T1000 (cell line): ENCODE data around the gene CCL26.
"Not testable (repeated sequence)": the region's sequence is repeated elsewhere in the genome, so short reads cannot be mapped to it uniquely, and the experiment has no call there.

Source experiments
- DNase-seq: peaks from one replicate; lab custom pipeline; 2025; ENCODE audit warnings: mixed read lengths; lab: John Stamatoyannopoulos, UW

Gene CCL26

DNA sequence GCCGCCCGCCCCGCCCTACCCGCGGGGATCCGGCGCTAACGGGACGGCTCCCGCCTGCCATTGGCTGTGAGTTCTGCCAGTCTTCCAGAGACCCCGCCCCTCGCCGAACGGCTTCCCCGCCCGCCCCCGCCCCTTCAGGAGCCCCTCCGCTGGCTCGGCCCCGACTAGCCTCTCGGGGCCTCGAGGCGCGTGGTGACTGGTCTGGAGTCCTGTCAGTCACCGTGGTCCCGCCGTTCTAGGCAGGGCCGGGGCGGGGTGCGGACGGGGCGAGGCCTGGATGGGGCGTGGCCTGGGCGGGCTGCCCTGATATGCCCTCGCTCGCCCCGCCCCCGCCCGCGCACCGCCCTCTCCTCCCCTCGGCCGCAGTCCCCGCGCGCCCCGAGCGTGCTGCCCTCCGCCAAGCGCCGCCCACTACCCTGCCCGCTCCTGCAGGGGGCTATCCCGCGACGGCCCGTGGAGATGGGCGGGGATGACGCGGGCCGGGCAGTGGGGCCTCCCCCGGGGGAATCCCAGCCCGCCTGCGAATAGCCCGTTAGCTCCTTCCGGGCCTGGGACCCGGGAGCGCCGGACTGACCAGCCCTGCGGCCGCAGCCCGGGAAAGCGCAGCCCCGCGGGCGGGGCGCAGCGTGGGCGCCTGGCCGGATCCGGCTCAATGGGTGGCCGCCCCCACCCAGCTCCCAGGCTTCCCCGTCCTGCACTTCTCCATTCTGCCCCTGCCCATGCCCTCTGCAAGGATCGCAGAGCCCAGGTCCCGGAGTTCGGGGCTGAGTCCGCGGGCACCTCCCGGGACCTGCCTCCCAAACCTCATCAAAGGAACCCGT, 32.8 kb downstream of the CCL26 start:
- peak; percentile 98 for DNase-seq

DNA sequence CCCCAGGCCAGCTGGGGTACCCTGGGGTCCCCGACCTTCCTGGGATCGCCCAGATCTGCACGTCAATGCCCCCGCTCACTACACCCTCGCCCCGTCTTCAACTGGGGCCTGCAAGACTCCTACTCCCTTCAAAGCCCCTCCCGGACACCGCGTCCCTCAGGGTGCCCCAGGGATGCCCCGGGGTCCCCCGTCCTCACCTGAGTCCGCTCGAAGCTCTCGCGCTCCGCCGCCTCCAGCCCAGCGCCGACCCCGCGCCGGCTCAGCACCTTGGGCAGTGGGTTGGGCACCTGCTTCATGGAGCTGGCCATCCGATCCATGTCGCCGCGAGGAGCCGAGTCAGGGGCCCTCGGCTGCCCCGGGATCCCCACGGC, 33.4 kb downstream of the CCL26 start, which contains the start of gene HIP1:
TSS of gene HIP1 (minus strand) at position 338 of the 371 bp plus-strand sequence. CDS start at position 317, 21 bp downstream.
- no peak for DNase-seq

DNA sequence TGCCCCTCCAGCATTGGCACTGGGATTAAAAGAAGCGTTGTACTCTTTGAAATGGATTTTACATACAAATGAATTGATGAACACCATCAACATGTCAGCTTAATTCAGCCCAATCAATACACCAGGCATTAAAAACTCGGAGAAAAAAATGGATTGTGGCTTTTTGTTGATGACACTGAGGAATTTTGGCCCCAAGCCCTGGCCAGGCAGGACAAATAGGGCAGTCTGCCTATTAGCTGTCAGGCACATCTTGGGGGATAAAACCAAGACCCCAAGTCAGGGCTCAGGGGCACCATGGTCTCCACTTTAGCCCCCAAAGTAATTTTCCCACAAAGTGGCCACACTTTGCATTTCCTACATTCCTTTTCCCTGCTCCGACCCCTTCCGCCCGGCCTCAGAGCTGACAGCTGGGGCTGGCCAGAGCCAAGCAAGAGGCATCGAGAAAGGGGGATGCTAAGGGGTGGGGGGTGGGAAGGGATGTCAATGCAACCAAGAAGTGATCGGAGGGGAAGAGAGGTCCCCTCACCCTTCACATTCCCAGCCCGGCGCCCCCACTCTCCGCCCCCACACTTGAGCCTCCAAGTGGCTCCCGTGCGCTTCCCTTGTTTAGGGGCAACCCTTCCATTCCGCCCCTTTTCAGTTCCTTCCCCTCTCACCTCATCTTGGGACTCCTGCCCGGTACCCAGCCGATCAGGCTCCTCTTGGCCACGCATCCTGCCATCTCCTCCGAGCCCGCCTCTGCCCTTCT, 34.0 kb downstream of the CCL26 start:
- no peak for DNase-seq

DNA sequence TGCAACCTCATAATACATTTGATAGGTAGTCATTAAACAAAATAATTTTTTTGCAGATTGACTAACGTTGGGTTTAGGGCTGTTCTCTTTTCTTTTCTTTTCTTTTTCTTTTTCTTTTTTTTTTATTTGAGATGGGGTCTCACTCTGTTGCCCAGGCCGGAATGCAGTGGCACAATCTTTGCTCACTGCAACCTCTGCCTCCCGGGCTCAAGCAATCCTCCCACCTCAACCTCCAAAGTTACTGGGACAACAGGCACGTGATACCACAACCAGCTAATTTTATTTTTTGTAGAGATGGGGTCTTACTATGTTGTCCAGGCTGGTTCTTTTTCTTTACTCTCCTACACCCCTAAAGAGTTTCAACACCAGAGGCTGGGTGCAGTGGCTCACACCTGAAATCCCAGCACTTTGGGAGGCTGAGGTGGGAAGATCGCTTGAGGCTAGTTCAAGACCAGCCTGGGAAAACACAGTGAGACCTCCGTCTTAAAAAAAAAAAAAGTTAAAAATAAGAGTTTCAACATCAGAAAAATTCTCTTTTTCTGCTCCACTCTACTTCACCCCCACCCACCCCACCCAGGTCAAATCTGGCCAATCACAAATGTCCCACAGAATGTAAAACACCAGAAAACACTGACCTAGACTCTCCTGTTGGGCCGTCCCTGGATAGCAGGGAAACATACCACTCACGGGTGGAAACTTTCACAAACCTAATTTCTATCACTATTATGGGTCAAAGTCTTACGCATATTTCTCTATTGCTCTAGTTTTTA, 36.2 kb downstream of the CCL26 start:
- DNase-seq, result no peak

DNA sequence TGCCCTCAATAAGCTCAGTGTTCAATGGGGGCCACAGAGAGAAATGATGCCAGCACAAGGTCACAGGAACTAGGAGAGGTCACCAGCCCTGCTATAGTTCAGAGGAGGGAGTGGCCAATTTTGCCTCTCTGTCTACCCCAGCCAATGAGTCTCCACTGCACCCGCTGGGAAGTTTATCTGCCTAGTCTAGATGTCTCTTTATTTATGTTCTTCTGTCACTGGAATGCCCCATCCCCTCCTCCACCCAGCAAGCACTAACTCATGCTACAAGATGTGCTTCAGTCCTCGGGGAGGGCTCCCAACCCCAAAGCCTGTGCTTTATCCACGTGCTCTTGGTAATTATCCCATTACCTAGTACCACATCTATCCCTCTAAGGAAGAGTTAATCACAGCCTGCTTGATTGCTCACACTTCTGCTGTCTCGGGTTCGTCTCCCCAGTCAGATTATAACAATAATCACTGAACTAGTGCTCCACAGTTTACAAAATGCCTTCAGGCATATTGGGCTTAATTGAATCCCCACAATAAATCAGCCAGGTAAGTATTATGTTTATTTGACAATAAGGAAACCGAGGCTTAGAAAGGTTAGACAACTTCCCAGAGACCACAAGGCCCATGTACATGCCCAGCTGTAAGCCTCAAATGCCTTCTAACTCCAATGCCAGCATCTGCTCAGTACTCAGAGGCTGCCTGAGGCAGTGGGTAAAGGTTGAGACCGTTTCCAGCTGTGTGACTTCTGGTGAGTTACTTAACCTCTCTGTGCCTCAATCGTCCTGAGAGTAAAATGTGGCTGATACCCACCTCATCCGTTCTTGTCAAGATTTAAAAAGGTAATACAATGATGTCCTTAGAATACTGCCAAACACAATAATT, 37.2 kb downstream of the CCL26 start:
- DNase-seq, result no peak

DNA sequence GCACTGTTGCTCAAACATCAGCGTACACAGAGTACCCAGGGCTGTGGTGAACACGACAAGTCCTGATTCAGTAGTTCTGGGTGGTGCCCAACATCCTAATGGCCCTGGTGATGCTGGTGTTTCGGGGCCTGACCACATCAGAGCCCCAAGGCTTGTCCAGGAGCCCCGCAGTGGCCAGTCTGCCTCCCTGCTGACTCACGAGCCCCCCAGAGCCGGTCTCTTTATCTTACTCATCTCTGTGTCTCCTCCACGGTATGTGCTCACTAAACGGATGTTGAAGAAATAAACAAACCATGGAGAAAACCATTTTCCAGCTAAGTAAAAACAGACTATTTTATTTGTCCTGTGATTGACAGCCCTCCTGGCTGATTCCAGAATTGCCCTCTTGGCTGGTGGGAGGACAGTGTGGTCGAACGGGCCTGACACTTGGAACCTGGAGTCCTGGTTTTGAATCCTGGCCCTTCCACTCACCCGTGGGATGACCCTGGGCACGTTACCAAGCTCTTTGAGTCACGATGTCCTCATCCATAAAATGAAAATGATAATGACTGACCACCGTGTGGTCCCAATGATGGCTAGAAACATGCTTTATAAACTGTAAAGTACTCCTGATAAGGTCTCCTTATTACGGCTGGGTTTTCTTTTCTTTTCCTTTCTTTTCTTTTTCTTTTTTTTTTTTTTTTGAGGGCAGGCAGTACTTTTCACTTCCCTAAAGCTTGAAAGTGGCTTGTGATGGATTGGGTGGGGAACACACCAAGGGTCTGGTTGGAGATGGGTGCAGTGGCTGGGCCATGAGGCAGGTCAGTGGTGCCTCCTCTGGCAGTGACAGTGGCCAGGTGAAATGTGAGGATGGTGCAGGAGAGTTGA, 39.0 kb downstream of the CCL26 start:
- DNase-seq, result peak; percentile 89

DNA sequence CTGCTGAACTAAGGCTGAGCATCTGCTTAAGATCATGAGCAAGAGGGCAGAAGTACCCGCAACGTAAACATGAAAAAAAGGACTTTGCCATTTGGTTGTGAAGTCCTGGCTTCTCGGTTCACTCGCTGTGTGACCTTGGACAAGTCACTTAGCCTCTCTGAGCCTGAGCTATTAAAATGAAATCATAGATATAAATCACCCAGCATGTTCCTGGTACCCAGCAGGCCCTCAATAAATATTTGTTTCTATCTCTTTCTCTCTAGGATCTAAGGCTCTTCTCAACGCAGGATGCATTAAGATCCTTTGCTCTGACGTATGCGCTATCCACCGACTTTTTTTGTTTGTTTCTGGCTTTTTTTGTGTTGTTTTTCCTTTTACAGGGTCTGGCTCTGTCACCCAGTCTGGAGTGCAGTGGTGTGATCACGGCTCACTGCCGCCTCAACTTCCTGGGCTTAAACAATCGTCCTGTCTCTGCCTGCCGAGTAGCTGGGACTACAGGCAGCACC, 39.9 kb downstream of the CCL26 start:
- DNase-seq, result no peak

DNA sequence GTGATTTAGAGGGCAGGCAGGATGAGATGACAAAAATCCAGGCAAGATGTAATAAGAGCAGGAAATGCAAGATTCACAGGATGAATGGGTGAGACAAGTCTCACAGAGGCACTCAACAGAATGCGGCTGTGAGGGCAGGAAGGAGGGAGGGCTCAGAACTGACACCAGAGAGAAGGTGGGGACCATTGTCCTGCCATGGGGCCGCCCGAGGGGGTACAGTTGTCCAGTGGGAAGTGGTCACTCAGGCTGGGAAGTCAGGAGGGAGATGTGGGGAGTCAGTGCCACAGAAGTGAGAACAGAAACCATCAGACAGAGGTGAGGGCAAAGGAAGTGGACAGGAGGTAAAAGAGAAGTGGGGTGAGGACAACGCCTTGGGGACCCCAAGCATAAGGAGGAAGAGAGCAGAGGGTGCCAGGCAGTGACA, 42.1 kb downstream of the CCL26 start:
- DNase-seq, result no peak

DNA sequence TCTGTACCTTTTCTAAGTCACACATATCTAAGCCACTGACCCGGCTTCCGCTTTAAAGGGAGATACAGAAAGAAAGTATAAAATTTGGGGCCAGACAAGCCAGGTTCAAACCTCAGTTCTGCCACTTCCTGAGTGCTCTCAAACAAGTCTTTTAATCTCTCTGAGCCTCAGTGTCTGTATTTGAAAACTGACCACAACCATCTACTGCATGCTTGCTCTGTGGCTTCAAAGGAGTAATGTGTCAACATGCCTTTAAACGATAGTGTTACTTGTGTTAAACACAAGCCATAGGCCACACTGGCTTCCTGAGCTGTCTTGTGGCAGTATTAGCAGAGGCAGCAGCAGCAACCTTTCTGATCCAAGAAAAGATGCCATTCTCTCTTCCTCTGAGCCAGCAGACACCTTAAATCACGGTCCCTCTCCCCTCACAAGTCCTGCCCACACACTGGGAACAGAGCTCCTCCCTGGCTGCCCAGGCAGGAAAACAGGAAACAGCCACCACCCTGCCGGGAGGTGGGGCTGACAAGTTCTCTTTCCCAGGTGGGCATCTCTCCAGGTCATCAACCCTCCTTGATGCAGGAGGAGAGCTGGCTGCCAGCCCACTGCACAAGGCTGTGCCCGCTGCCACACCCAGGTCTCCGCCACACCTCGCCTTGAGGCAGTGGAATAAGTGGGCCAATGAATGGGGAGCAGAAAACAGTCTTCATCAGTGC, 44.0 kb downstream of the CCL26 start:
- no peak for DNase-seq

DNA sequence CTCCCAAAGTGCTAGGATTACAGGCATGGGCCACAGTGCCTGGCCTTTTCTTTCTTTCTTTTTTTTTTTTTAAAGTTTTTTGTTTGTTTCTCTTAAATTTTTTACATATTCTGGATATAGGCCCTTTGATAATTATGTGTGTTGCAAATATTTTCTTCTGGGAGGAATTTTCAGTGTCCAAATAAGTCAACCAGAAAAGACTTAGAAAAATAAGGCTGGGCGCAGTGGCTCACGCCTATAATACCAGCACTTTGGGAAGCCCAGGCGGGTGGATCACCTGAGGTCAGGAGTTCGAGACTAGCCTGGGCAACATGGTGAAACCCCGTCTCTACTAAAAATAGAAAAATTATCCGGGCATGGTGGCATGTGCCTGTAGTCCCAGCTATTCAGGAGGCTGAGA, 44.7 kb downstream of the CCL26 start:
- DNase-seq, result not testable (repeated sequence)

DNA sequence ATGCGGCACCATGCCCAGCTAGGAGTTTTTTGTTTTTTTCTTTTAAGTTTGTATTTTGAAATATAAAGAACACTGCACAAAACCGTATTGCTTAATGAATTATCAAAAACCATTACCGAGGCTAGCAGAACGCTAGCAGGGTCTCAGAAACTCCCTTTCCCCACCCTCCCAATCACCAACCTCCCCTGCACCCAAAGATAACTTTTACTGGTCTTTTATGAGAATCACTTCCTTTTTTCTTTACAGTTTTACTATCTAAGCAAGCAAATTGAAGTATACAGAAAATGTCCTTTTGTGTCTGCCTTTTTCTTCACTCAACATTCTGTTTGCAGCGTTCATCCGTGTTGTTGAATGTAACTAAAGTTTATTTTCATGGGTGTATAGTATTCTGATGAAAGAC, 46.7 kb downstream of the CCL26 start:
- no peak for DNase-seq

DNA sequence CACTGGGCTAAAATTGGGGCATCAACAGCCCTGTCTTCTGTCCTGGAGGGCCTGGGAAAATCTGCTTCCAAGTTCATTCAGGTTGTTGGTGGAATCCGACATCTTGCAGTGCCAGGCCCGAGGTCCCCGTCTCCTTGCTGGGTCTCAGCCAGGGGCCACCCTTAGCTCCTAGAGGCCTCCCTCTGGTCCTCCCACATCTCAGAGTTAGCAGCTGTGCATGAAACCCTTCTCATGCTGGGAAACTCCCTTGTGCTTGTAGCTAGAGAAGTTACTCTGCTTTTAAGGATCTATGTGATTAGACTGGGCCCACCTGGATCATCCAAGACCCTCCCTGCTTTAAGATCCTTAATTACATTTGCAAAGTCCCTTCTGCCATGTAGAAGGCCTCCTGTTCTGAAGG, 48.6 kb downstream of the CCL26 start:
- no peak for DNase-seq

DNA sequence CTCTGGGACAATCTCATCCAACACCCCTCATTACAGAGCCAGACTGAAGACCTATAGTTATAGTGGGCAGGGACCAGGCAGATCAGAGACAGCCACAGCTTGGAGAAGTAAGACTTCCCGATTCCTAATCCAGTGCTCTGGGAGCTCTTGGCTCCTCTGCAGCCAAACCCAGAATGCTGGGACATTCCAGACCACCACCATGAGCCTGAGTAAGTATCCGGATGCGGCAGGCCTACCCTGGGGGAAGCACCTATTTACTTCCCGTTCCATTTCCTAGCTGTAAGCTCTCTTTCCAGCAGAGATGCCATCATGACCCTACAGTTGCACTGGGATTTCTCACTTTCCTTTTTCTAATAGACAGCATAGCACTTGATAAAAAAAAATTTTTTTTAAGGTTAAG, 49.6 kb downstream of the CCL26 start:
- no peak for DNase-seq

DNA sequence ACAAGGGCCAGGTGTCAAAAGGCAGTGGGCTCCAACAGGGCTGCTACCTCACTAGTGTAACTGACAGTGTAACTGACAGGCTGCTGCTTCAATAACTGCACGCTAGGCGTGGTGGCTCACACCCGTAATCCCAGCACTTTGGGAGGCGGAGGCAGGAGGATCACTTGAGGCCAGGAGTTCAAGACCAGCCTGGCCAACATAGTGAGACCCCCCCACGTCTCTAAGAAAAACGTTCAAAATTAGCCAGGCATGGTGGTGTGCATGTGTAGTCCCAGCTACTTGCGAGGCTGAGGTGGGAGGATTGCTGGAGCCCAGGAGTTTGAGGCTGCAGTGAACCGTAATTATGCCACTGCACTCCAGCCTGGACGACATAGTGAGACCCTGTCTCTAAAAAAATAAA, 50.1 kb downstream of the CCL26 start:
- not testable (repeated sequence) for DNase-seq

DNA sequence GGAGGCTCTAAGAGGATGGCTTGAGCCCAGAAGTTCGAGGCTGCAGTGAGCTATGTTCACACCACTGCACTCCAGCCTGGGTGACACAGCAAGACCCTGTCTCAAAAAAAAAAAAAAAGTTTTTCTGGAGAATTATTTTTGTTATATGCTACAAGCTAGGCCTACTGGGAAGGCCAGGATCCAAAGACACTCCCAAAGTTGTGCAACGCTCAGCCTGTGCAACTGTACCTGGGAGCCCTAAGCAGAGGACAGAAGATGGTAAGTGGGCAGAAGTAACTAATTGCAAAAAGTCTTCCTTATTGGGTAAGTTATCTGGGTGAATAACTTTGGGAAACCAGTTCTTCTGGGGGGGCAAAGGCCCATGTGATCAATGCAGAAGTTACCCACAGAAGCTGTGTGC, 50.6 kb downstream of the CCL26 start:
- no peak for DNase-seq

DNA sequence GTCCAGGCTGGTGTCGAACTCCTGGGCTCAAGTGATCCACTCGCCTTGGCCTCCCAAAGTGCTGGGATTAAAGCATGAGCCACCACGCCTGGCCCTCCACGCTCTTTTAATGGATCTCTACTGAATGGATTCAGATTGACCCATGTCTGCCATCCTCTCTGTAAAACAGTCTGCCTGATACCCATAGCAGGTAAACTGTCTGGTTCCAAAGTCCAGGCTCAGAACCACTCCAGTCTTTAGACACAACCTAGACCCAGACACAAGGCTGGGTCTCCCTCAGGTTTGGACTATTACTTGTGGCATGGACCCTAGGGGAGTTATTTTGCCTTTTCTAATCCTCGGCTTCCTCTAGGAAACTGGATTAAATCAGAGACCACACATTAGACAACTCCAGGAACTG, 52.4 kb downstream of the CCL26 start:
- DNase-seq, result no peak
